Nephron (organoid): ENCODE measurements around the gene TSPAN3.

Experiments used
- H3K27ac Mint-ChIP-seq, 3 experiments: 2 replicates each; pipeline ENCODE4 v1.8.0; 2020; ENCODE audit warnings: mixed read lengths in 3 of 3, mild to moderate bottlenecking in 2 of 3, moderate library complexity in 1 of 3
- H3K27me3 Mint-ChIP-seq: 2 replicates; pipeline ENCODE4 v1.8.0; 2021; ENCODE audit warnings: low read depth, mild to moderate bottlenecking, moderate library complexity, mixed read lengths
- H3K36me3 Mint-ChIP-seq: 2 replicates; pipeline ENCODE4 v1.8.0; 2020; ENCODE audit warnings: low read depth, mixed read lengths
- H3K4me1 Mint-ChIP-seq: 2 replicates; pipeline ENCODE4 v1.8.0; 2020; ENCODE audit warnings: mixed read lengths
- H3K4me3 Mint-ChIP-seq, 3 experiments: 2 replicates each; pipeline ENCODE4 v1.8.0; 2020; ENCODE audit warnings: mild to moderate bottlenecking in 3 of 3, mixed read lengths in 3 of 3, moderate library complexity in 2 of 3
- H3K9me3 Mint-ChIP-seq: 2 replicates; pipeline ENCODE4 v1.8.0; 2020; ENCODE audit warnings: mixed read lengths
- TF ChIP-seq, protein P1 (sequence below), 3 experiments: fragments of 200-600 bp; sonication (generic); IDR thresholded peaks; one replicate each; pipeline ENCODE4 v1.5.0; 2021; ENCODE audit warnings: antibody characterized with exemption in 3 of 3; ENCODE audit not compliant: unreplicated experiment in 3 of 3

Gene TSPAN3

DNA sequence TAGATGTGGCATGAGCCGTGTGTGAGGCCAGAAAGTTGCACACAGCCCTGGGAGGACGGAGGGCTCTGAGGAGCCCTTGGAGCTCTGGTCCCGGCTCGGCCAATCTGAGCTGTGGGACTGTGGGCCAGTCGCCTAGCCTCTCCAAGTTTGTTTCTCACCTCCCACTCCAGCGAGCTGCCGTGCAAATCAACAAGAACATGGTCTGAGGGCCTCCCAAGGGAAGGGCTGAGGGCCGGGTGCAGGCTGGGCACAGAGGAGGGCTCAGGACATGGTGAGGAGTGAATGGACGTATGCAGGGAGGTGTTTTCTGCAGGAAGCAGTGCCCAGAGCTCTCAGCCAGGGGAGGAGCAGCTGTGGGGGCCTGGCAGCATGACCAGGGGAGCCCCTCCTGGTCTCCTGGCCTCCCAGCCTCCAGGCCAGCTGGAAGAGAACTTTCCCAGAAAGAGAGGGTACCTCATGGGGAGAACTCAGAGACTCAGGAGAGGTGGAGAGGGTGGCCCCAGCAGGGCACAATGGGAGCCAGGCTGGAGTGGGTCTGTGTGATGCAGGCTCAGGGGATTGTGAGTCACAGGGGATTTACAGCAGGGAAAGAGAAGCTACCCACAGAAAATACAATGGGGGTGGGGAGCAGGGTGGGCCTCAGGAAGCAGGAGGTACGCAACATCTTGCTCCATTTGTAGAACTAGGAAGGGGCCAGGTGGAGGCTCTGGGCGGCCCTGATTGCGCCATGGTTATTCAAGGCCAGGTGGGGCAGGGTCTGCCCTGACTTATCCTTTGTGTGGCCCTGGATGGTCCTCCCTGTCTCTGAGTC is 51.2 kb downstream of the TSPAN3 start:
- TF ChIP-seq, protein P1, sequence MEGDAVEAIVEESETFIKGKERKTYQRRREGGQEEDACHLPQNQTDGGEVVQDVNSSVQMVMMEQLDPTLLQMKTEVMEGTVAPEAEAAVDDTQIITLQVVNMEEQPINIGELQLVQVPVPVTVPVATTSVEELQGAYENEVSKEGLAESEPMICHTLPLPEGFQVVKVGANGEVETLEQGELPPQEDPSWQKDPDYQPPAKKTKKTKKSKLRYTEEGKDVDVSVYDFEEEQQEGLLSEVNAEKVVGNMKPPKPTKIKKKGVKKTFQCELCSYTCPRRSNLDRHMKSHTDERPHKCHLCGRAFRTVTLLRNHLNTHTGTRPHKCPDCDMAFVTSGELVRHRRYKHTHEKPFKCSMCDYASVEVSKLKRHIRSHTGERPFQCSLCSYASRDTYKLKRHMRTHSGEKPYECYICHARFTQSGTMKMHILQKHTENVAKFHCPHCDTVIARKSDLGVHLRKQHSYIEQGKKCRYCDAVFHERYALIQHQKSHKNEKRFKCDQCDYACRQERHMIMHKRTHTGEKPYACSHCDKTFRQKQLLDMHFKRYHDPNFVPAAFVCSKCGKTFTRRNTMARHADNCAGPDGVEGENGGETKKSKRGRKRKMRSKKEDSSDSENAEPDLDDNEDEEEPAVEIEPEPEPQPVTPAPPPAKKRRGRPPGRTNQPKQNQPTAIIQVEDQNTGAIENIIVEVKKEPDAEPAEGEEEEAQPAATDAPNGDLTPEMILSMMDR (IDR thresholded peaks at IDR 0.05; ENCODE audit: unreplicated experiment in 3 of 3), result no peak
- Mint-ChIP-seq H3K4me3 (no peak overlapping the region), H3K4me1 (no peaks in the 10 kb centered on the region), H3K9me3 (no peaks in the 10 kb centered on the region), H3K36me3 (no peaks in the 10 kb centered on the region), H3K27me3 (peaks cover 9% of the 10 kb centered on the region), H3K27ac (no peak overlapping the region)

DNA sequence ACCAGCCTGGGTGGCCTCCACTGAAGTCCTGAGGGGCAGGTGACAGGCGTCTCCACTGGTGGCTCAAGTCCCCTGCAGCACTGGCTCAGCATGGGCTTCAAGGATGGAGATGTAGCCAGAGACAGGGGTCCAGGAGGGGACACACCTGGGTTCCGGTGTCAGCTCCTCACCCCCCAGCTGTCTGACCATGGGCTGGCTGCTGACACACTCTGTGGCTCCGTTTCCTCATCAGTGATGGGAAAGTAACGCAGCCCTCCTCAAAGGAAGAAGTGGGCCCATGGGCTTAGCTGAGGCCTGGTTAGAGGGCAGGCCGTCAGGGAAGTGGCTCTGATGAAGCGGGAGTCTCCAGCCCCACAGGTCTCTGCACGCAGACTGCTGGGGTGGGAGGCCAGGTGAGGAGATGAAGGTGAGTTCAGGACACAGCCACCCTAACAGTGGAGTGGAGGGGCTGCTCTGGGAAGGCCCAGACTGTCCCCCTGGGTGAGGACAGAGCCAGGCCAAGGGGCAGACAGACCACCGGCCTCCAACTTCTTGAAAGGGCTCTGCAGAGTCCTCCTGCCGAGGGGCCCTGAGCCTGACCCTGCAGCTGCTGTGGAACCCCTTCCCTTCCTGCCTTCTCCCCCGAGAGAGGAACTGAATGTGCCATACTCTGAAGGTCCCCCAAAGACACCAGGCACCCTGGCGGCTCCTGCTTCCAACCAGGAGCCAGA is 52.0 kb downstream of the TSPAN3 start:
- Mint-ChIP-seq H3K36me3 (no peaks in the 10 kb centered on the region), H3K27ac (no peak overlapping the region), H3K4me3 (no peak overlapping the region), H3K4me1 (no peaks in the 10 kb centered on the region), H3K9me3 (no peaks in the 10 kb centered on the region), H3K27me3 (peaks cover 12% of the 10 kb centered on the region)
- TF ChIP-seq, protein P1 (IDR thresholded peaks at IDR 0.05; ENCODE audit: unreplicated experiment in 3 of 3), result no peak

DNA sequence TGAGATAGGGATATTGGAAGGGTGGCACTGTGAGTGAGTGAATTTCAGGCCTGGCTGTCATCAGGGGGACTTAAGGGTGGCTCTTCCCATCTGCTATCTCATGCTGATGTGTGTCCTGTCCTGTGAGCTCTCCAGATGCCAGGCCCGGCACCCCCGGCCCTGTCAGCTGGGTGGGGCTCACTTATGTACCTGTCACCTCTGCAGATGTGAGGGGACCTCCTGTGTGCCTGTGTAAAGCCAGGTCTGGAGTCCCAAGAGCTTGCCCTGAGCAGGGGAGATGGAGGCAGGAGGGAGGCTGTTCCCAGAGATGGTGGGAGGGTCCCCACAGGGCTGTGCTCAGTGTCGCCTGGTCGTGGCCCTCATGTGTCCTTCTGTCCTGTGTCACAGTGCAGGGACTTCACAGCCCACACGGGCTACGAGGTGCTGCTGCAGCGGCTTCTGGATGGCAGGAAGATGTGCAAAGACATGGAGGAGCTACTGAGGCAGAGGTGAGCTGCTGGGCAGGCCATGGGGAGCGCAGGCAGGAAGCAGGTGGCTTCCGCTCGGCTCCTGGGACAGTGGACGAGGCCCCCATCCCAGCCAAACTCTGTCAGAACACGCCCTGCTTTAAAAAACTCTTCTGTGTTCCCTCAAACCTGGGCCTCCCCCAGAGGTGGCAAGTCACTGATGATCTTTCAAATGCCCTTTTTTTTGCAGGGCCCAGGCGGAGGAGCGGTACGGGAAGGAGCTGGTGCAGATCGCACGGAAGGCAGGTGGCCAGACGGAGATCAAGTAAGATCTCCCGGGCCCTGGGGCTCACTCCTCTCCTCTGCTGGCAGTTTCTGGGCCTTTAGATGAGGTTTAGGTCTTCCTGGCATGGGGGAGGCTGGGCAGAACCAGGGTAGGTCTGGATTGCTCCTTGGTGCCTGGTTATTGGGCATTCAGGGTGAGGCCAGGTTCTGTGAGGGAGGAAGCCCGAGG is 52.9 kb downstream of the TSPAN3 start:
- TF ChIP-seq, protein P1 (IDR thresholded peaks at IDR 0.05; ENCODE audit: unreplicated experiment in 3 of 3), result no peak
- Mint-ChIP-seq H3K9me3 (no peaks in the 10 kb centered on the region), H3K4me3 (no peak overlapping the region), H3K36me3 (no peaks in the 10 kb centered on the region), H3K27ac (no peak overlapping the region), H3K4me1 (no peaks in the 10 kb centered on the region), H3K27me3 (peaks cover 17% of the 10 kb centered on the region)

DNA sequence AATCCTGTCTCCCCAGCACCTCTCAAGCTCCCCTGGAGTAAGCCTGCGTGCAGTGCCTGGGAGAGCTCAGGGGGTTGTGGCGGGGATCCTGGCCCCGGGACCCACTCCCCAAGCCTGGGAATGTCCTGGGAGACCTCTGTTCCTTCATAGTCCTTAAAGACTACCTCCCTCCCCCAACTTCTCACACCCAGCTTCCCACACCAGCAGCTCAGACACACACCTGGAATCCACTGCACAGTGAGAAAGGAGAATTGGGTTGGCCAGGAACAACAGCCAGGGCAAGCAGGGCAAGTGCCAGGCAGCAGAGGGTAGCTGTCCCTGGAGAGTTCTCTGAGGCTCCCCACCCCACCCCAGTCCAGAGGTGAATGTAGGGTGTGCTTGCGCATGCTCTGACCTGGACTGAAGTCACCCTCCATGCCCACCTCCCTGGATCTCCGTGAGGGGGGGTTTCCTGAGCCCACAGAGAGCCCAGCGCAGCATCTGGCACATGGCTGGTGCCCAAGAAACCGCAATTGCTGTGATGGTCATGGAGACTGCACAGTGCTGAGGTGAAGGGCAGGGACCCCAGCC is 53.7 kb downstream of the TSPAN3 start:
- no peaks in the 10 kb centered on the region for H3K4me1 Mint-ChIP-seq
- H3K9me3 Mint-ChIP-seq, result no peaks in the 10 kb centered on the region
- H3K27me3 Mint-ChIP-seq, result peaks cover 14% of the 10 kb centered on the region
- H3K27ac Mint-ChIP-seq, result no peak overlapping the region
- TF ChIP-seq, protein P1 (IDR thresholded peaks at IDR 0.05; ENCODE audit: unreplicated experiment in 3 of 3), result no peak
- no peak overlapping the region for H3K4me3 Mint-ChIP-seq
- no peaks in the 10 kb centered on the region for H3K36me3 Mint-ChIP-seq

DNA sequence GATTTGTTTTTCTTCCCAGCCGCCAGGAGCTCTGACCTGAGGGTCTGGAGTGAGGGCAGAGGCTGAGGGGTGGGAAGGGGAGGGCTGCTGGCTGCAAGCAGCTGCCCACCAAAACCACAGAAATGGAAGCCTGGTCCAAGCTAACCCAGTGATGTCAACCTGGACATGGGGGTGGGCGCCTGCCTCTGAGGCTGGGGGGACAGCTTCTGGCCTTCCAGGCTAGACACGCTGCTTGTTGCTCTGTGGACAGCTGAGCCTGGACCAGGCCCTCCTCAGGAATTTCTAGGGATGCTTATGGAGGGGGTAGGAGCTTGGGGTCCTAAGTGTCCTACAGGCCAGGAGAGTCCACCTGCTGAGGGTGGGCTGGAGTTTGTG is 54.6 kb downstream of the TSPAN3 start:
- Mint-ChIP-seq H3K4me1 (no peaks in the 10 kb centered on the region), H3K4me3 (no peak overlapping the region), H3K27ac (no peak overlapping the region), H3K36me3 (no peaks in the 10 kb centered on the region), H3K9me3 (no peaks in the 10 kb centered on the region), H3K27me3 (peaks cover 12% of the 10 kb centered on the region)
- TF ChIP-seq, protein P1 (IDR thresholded peaks at IDR 0.05; ENCODE audit: unreplicated experiment in 3 of 3), result no peak
